Forelimb muscle (tissue), 1 donor: ENCODE measurements around the gene BBS9. TPM values are rescaled to one million over a fixed set of nuclear protein-coding genes. Genes with fewer than 3 reads are reported as not detected.
"Not testable (repeated sequence)": the region's sequence is repeated elsewhere in the genome, so short reads cannot be mapped to it uniquely, and the experiment has no call there.

ENCODE experiments used
- DNase-seq: peaks from one replicate; pipeline ENCODE4 v3.0.0-alpha.2; 2013; ENCODE audit warnings: low read depth
- polyA plus RNA-seq: library from polyadenylated mRNA; unstranded; fragments of 120-200 nt; gene quantifications from one replicate; pipeline ENCODE4 v1.2.1, GENCODE V29; 2013; ENCODE audit not compliant: insufficient read length

Gene BBS9
- polyA plus RNA-seq, 1 donor: 15.9 TPM

DNA sequence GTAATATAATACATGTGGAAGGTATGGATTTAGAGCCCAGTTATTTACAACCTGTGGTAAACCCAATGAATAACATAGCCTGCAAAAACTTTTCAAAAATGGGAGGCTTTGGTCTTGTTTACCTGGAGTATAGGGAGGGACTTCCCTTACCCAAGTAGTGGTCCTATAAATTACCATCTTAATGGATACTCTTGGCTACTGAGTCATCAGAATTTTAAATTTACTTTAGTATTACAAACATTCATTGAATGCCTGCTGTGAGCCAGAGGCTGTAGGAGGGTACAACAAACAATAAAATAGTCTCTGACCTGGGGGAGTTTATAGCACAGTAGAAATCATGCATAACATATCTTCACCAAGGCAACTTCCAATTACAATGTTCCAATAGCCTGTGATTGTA, 365.1 kb downstream of the BBS9 start:
- DNase-seq: no peak

DNA sequence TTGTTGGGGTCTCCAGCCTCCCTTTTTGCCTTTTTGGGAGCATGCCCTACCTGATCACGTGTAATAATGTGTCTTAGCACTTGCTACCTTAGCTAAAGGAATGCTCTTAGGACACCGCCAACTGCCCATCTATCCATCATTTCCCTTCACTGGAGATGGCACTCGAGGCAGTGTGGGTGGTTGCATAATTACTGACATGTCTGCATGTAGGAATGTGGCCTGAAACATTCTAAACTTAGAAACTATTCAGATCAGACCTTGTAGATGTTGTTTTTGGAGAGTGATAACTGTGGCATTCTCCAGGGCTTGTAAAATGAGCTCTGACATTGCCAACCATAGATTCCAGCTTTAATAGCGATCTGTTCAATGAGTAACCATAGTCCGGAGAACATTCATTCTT, 365.8 kb downstream of the BBS9 start:
- no peak for DNase-seq

GRCh38 chr7:33497051-33497450, 367.7 kb downstream of the BBS9 start:
- DNase-seq: no peak

- peak; percentile 82 for DNase-seq
Measured at GRCh38 chr7:33500703-33501701, 371.6 kb downstream of the BBS9 start.

DNA sequence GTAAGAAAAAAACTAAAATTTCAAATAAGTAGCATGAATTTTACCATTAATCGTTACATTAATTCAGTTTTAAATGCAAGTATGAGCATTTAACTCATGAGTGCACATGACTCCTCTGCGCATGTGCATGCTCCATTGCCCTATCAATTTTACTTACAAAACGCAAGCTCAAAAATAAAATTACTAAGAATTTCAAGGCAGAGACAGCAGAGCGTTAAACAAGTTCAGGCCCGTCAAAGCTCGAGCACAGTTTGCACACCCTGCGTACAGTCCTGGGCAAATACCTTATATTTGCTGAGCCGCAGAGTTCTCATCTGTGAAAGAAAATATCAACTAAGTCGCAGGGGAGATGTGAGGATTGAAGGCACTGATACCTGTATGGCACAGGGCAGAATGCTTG, 373.6 kb downstream of the BBS9 start:
- no peak for DNase-seq

DNA sequence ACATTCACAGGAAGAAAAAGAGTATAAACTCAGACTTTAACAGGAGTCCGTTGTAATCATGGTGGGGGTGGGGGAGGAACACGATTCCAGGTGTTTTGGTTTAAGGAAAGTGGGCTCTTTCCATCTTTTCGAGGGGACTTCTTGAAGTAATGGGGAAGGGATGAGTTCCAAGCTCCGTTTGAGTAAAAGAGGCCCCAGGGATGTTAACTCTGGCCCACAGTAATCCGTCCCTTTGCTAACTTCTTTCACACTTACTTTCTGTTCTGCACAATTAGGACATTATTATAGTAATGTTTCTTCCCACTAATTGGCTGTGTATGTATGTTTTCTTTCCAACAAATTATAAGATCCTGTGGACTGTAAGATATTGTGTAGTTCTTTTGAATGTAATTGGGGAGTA, 374.4 kb downstream of the BBS9 start:
- DNase-seq: no peak

- DNase-seq: no peak
Measured at GRCh38 chr7:33504266-33504665, 374.9 kb downstream of the BBS9 start.

DNA sequence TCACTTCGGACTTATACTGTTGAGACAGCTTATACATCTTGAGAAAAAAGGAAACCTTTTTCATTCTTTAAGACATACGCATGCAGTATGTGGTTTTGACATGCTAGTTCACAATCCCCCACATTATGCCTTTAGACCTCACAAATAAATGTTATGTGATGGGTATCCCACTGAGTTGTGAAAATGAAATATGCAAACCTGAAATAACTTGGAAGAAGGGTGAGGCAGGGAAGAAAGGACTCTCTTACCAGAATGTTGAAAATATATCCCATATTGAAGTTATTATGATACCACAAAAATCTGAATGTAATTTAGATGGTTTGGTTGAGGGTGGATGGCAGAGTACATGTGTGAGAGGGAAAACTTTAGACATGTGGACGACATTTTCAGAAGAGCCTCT, 379.8 kb downstream of the BBS9 start:
- no peak for DNase-seq

DNA sequence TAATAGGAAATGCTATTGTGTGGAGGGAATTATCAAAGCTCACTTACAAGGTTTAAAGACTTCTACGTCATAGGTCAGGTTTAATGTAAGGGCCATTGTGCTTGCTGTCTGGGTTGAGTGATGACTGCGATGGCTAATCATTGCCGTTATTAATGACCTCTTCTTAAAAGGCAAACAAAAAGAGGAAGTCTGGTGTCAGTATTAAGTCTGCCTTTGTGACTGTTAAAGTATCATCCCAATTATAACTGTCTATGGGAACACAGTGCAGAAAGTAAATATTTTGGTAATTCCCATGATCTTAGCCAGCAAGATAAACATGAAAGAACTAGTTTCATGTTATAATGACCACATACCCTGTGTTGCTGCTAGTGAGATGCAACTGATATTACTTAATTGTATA, 382.4 kb downstream of the BBS9 start:
- DNase-seq: no peak

- DNase-seq: no peak
Measured at GRCh38 chr7:33516568-33516967, 387.2 kb downstream of the BBS9 start.

- no peak for DNase-seq
Measured at GRCh38 chr7:33517191-33517590, 387.8 kb downstream of the BBS9 start.

- not testable (repeated sequence) for DNase-seq
Measured at GRCh38 chr7:33527008-33527407, 397.6 kb downstream of the BBS9 start.

GRCh38 chr7:33527613-33528012, 398.2 kb downstream of the BBS9 start:
- DNase-seq: not testable (repeated sequence)

GRCh38 chr7:33529070-33529469, 399.7 kb downstream of the BBS9 start:
- no peak for DNase-seq

GRCh38 chr7:33530664-33531063, 401.3 kb downstream of the BBS9 start:
- no peak for DNase-seq

DNA sequence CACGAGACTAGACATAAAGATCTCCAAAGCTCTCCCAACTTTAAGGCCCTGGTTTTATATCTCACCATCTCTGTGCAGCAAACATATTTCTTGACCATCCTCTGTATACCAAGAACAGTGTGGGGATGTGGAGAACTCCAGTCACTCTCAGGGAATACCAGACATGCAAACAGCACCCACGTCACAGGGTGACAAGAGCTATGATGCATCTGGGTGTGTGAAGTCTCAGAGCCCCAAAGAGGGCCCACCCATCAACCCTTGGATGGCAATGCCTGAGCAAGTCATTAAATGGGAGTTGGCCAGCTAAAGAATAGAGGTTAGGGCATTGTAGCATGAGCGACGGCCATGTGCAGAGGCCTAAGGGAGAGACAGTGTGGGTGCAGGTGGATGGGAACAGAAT, 402.5 kb downstream of the BBS9 start:
- no peak for DNase-seq

DNA sequence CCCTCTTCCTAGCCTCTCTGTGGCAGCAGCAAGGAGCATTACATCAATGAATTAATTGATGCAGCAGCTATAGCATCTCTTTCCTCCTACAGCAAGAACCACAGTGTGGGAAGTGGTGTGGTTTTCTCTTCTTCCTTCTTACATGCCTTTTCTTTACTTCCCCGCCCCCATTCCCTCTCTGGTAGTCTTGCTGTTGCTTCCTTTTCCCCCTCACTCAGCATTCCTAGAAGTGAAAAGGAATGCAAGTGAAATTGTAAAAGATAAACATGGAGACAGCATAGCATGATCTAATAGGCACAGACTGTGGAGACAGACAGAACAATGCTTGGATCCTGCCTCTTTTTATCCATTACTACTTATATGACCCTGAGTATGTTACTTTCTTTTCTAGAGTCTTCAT, 405.5 kb downstream of the BBS9 start:
- no peak for DNase-seq

DNA sequence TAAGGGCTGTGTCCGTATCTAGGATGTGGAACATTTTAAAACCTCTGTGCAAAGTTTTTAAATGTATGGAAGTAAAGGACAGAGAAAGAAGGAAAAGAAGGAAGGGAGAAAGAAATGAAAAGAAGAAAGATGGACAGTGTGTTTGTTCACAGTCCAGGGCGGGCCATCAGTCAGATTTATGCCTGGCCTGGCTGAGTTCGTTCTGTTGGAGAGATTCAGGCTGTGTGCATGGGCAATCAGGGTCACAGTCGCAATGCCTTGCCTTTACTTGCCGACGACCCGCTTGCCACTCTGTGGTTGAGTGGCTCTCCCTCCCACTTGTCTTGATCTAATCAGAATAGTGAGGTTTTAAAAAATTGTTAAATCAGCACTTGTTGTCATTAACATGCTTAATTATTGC, 406.6 kb downstream of the BBS9 start:
- DNase-seq: no peak

GRCh38 chr7:33536398-33537103, 407.2 kb downstream of the BBS9 start:
- DNase-seq: no peak

DNA sequence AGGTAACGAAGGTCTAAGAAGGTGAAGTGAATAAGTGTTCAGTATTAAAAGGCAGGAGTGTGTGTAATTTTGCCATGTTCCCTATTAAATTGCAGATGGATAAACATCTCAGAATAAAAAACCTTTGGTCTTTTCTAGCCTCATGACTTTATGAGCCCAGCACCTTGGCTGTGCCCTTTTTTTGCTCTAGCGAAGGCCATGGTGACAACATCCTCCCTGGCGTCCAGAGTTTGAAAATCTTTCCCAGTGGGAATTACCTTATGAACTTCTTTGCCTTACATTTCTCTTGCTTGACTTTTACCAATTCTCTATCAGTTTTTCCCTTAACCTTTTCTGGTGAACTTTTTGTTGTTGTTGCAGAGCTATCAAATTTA, 407.7 kb downstream of the BBS9 start:
- no peak for DNase-seq

- DNase-seq: no peak
Measured at GRCh38 chr7:33539198-33539597, 409.8 kb downstream of the BBS9 start.

- DNase-seq: no peak
Measured at GRCh38 chr7:33539659-33540400, 410.5 kb downstream of the BBS9 start.
